ENCODE results near the gene TGOLN2. TPM values are rescaled to one million over a fixed set of nuclear protein-coding genes. Genes with fewer than 3 reads are reported as not detected.

TGOLN2 gene
- total RNA-seq, result 100 to 1,000 TPM; 101 to 148 (median 136) TPM

DNA sequence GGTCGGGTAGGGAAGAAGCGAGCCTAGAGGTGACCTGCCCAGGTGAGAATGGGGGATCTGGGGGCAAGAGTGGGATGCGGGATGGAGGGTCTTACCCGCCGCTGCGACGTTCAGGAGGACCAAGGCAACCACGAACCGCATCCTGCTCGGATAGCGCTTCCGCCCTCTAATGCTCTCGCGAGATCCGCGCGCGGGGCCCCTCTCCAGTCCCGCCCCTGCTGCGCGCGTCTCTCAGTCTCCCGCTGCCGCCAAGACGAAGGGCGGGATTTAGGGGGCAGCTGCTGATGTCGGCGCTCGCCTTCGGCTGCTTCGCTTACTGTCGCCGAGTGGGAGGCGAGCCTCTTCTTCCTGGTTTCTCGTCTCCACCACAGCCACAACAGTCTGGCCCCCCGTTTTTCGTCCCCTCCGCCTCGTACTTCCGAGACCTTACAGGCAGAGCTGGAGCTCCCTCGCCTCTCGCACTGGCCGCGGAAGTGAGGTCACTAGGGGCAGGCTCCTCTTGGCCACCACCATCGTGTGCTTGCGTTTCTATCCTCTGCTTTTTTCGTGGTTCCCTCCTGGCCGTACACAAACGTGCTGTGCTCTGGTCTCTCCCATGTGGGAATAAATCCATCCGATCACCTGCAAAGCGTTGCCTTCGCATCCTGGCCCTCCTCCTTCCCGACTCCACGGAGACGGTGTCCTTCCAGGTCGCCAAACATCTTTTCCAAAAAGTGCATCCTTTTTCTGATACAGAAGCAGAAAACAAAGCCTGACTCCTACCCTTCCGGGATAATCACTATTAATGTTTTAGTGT is at the start of gene TGOLN2:
TSS of gene TGOLN2 (minus strand) at position 168 of the 796 bp plus-strand sequence. CDS start at position 141, 27 bp downstream.
- H3K36me3 ChIP-seq, result peaks cover 14 to 25% (median 18%) of the 10 kb centered on the region in 4 donors
- WGBS, result 2% methylated on average over 39 of the region's 57 CpGs
- H3K4me3 ChIP-seq, result peak within 1 kb of the TSS; percentile 80 to 92 (median 85)
- TF ChIP-seq, protein P1, sequence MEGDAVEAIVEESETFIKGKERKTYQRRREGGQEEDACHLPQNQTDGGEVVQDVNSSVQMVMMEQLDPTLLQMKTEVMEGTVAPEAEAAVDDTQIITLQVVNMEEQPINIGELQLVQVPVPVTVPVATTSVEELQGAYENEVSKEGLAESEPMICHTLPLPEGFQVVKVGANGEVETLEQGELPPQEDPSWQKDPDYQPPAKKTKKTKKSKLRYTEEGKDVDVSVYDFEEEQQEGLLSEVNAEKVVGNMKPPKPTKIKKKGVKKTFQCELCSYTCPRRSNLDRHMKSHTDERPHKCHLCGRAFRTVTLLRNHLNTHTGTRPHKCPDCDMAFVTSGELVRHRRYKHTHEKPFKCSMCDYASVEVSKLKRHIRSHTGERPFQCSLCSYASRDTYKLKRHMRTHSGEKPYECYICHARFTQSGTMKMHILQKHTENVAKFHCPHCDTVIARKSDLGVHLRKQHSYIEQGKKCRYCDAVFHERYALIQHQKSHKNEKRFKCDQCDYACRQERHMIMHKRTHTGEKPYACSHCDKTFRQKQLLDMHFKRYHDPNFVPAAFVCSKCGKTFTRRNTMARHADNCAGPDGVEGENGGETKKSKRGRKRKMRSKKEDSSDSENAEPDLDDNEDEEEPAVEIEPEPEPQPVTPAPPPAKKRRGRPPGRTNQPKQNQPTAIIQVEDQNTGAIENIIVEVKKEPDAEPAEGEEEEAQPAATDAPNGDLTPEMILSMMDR (IDR thresholded peaks at IDR 0.05), result no peak
- TF ChIP-seq POLR2A (IDR thresholded peaks at IDR 0.05; ENCODE audit: low read depth) (peak; percentile 98), POLR2AphosphoS5 (IDR thresholded peaks at IDR 0.05) (peak; percentile 97 to 100), EP300 (IDR thresholded peaks at IDR 0.05) (no peak)
- H3K4me1 ChIP-seq, result peaks cover 41 to 52% (median 51%) of the 10 kb centered on the region in 4 donors
- intact Hi-C loops (cut with DNase I), result no loop called here
- peak within 1 kb of the TSS; percentile 87 to 97 (median 96) for H3K27ac ChIP-seq (replicated peaks in 1 of 4)
- H3K27me3 ChIP-seq, result no peaks in the 10 kb centered on the region
- DNase-seq (ENCODE audit: extremely low spot score), result peak; percentile 97
- no peaks in the 10 kb centered on the region for H3K9me3 ChIP-seq

DNA sequence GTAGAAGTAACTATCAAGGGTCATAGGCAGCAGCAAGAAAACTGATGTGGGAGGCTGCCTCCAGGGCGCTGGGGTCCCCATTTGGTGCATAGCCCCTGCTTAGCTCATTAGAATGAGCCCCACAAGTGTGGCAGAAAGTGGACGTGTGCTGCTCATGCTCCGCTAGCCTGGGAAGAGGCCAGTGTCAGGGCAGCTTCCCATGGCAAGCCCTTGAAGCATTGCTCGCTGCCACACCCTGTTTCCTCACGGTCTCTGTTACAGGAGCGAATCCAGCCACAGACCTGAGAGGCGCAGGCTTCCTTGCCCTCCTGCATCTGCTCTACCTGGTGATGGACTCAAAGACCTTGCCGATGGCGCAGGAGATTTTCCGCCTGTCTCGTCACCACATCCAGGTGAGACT is 49.3 kb upstream of the TGOLN2 start:
- DNase-seq (ENCODE audit: extremely low spot score), result no peak
- Histone ChIP-seq H3K4me3 (no peak overlapping the region), H3K27ac (replicated peaks in 1 of 4) (no peak overlapping the region), H3K27me3 (no peaks in the 10 kb centered on the region), H3K9me3 (no peaks in the 10 kb centered on the region), H3K4me1 (no peaks in the 10 kb centered on the region), H3K36me3 (peaks cover 22 to 91% (median 55%) of the 10 kb centered on the region in 4 donors)
- TF ChIP-seq, protein P1 (IDR thresholded peaks at IDR 0.05), result no peak
- TF ChIP-seq POLR2A (IDR thresholded peaks at IDR 0.05; ENCODE audit: low read depth) (no peak), POLR2AphosphoS5 (IDR thresholded peaks at IDR 0.05) (no peak), EP300 (IDR thresholded peaks at IDR 0.05) (no peak)
- intact Hi-C loops (cut with DNase I), result no loop called here
- WGBS, result 85% methylated on average over 7 of the region's 11 CpGs

DNA sequence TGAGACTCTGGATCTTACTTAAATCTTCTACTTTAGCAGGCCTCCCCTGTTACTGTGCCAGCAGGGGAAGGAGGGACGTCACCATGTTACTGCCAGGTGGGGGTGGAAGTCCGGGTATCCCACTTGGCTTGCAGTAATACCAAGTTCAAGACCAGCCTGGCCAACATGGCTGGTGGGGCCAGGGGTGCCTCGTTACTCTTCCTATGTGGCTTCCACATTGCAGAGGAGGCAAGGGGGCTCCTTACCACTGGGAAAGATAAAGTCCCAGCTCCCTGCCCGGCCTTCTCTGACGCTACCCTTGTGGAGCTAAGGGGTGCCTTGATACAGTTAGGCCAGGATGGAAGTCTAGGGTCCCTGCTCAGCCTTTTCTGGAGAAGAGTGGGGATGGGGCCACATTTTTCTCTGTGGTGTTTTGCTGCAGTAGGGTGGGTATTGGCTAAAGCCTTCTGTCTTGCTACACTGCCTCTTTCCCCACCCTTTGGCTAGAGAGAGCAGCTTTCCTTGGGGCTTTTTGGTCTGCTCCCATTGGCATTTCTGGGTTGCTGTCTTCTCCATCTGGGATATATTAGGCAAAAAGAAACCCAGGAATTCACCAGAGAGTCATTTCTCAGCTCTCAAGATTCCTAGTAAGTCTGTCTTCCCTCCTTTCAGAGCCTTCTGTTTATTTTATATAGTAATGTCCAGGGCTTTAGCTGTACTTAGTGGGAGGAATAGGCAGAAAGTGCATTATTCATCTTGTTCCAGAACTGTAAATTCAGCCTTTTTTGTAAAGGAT is 48.7 kb upstream of the TGOLN2 start:
- no peak for TF ChIP-seq POLR2AphosphoS5 (IDR thresholded peaks at IDR 0.05)
- TF ChIP-seq EP300 (IDR thresholded peaks at IDR 0.05), result no peak
- no peak for TF ChIP-seq POLR2A (IDR thresholded peaks at IDR 0.05; ENCODE audit: low read depth)
- TF ChIP-seq, protein P1 (IDR thresholded peaks at IDR 0.05), result no peak
- Histone ChIP-seq H3K36me3 (peaks cover 22 to 92% (median 59%) of the 10 kb centered on the region in 4 donors), H3K27me3 (no peaks in the 10 kb centered on the region), H3K4me1 (no peaks in the 10 kb centered on the region), H3K27ac (replicated peaks in 1 of 4) (no peak overlapping the region), H3K4me3 (no peak overlapping the region), H3K9me3 (no peaks in the 10 kb centered on the region)
- WGBS, result 98% methylated on average over 5 of the region's 5 CpGs
- DNase-seq (ENCODE audit: extremely low spot score), result no peak
- intact Hi-C loops (cut with DNase I), result no loop called here

DNA sequence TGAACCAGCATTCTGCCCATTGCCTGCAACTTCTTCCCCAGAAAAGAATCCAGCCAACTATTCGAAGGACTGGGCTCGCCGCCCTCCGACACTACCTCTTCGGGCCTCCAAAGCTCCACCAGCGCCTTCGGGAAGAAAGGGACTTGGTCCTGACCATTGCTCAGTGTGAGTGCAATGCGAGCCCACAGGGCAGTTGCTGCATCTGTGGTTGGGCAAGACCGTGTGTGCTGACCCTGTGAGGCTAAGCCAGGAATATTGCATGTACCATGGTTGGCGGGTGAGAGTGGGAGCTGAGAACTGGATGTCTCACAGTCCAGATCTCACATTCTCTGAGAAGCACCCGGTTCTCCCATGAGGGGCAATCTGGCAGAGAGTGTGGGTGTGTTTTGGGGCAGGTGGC is 43.3 kb upstream of the TGOLN2 start:
- TF ChIP-seq POLR2AphosphoS5 (IDR thresholded peaks at IDR 0.05) (no peak), POLR2A (IDR thresholded peaks at IDR 0.05; ENCODE audit: low read depth) (no peak), EP300 (IDR thresholded peaks at IDR 0.05) (no peak)
- TF ChIP-seq, protein P1 (IDR thresholded peaks at IDR 0.05), result no peak
- 98% methylated on average over 9 of the region's 11 CpGs for WGBS
- intact Hi-C loops (cut with DNase I), result no loop called here
- Histone ChIP-seq H3K27me3 (no peaks in the 10 kb centered on the region), H3K4me3 (no peak overlapping the region), H3K27ac (replicated peaks in 1 of 4) (no peak overlapping the region), H3K4me1 (no peaks in the 10 kb centered on the region), H3K9me3 (no peaks in the 10 kb centered on the region), H3K36me3 (peaks cover 0 to 85% (median 44%) of the 10 kb centered on the region in 4 donors)
- no peak for DNase-seq (ENCODE audit: extremely low spot score)
